ENCODE results near the gene UVSSA.

Gene UVSSA

GRCh38 chr4:1410491-1411325 is 63.7 kb downstream of the UVSSA start:
- Histone ChIP-seq H3K9ac (ENCODE audit: low read depth, low read length) (no peak overlapping the region), H3K36me3 (ENCODE audit: control insufficient read depth, insufficient read depth, low read length) (no peaks in the 10 kb centered on the region), H3K9me3 (ENCODE audit: control insufficient read depth, insufficient read depth, low read length) (no peaks in the 10 kb centered on the region), H3K4me3 (ENCODE audit: low read depth, low read length) (no peak overlapping the region), H3K27me3 (ENCODE audit: control insufficient read depth, insufficient read depth, low read length) (peaks cover 78% of the 10 kb centered on the region), H3K4me1 (ENCODE audit: control insufficient read depth, insufficient read depth, low read length) (no peaks in the 10 kb centered on the region)

- Histone ChIP-seq H3K4me3 (ENCODE audit: low read depth, low read length) (no peak overlapping the region), H3K4me1 (ENCODE audit: control insufficient read depth, insufficient read depth, low read length) (no peaks in the 10 kb centered on the region), H3K9ac (ENCODE audit: low read depth, low read length) (no peak overlapping the region), H3K36me3 (ENCODE audit: control insufficient read depth, insufficient read depth, low read length) (no peaks in the 10 kb centered on the region), H3K9me3 (ENCODE audit: control insufficient read depth, insufficient read depth, low read length) (no peaks in the 10 kb centered on the region), H3K27me3 (ENCODE audit: control insufficient read depth, insufficient read depth, low read length) (peaks cover 69% of the 10 kb centered on the region)
Measured at GRCh38 chr4:1411436-1412375, 64.7 kb downstream of the UVSSA start.

- Histone ChIP-seq H3K27me3 (ENCODE audit: control insufficient read depth, insufficient read depth, low read length) (peaks cover 60% of the 10 kb centered on the region), H3K4me3 (ENCODE audit: low read depth, low read length) (no peak overlapping the region), H3K9ac (ENCODE audit: low read depth, low read length) (no peak overlapping the region), H3K9me3 (ENCODE audit: control insufficient read depth, insufficient read depth, low read length) (no peaks in the 10 kb centered on the region), H3K4me1 (ENCODE audit: control insufficient read depth, insufficient read depth, low read length) (no peaks in the 10 kb centered on the region), H3K36me3 (ENCODE audit: control insufficient read depth, insufficient read depth, low read length) (no peaks in the 10 kb centered on the region)
Measured at GRCh38 chr4:1412376-1413203, 65.6 kb downstream of the UVSSA start.

- Histone ChIP-seq H3K27me3 (ENCODE audit: control insufficient read depth, insufficient read depth, low read length) (peaks cover 56% of the 10 kb centered on the region), H3K4me1 (ENCODE audit: control insufficient read depth, insufficient read depth, low read length) (no peaks in the 10 kb centered on the region), H3K9ac (ENCODE audit: low read depth, low read length) (no peak overlapping the region), H3K9me3 (ENCODE audit: control insufficient read depth, insufficient read depth, low read length) (no peaks in the 10 kb centered on the region), H3K4me3 (ENCODE audit: low read depth, low read length) (peak overlapping the region; percentile 3), H3K36me3 (ENCODE audit: control insufficient read depth, insufficient read depth, low read length) (no peaks in the 10 kb centered on the region)
Measured at GRCh38 chr4:1413204-1413663, 66.2 kb downstream of the UVSSA start.

- Histone ChIP-seq H3K4me1 (ENCODE audit: control insufficient read depth, insufficient read depth, low read length) (no peaks in the 10 kb centered on the region), H3K9me3 (ENCODE audit: control insufficient read depth, insufficient read depth, low read length) (no peaks in the 10 kb centered on the region), H3K27me3 (ENCODE audit: control insufficient read depth, insufficient read depth, low read length) (peaks cover 49% of the 10 kb centered on the region), H3K36me3 (ENCODE audit: control insufficient read depth, insufficient read depth, low read length) (no peaks in the 10 kb centered on the region), H3K4me3 (ENCODE audit: low read depth, low read length) (peak overlapping the region; percentile 3), H3K9ac (ENCODE audit: low read depth, low read length) (no peak overlapping the region)
Measured at GRCh38 chr4:1413687-1414479, 66.9 kb downstream of the UVSSA start.

GRCh38 chr4:1414831-1415680 is 68.0 kb downstream of the UVSSA start:
- Histone ChIP-seq H3K4me1 (ENCODE audit: control insufficient read depth, insufficient read depth, low read length) (no peaks in the 10 kb centered on the region), H3K27me3 (ENCODE audit: control insufficient read depth, insufficient read depth, low read length) (peaks cover 37% of the 10 kb centered on the region), H3K9ac (ENCODE audit: low read depth, low read length) (no peak overlapping the region), H3K9me3 (ENCODE audit: control insufficient read depth, insufficient read depth, low read length) (no peaks in the 10 kb centered on the region), H3K36me3 (ENCODE audit: control insufficient read depth, insufficient read depth, low read length) (no peaks in the 10 kb centered on the region), H3K4me3 (ENCODE audit: low read depth, low read length) (peak overlapping the region; percentile 30)

- Histone ChIP-seq H3K4me3 (ENCODE audit: low read depth, low read length) (no peak overlapping the region), H3K27me3 (ENCODE audit: control insufficient read depth, insufficient read depth, low read length) (peaks cover 33% of the 10 kb centered on the region), H3K9ac (ENCODE audit: low read depth, low read length) (no peak overlapping the region)
Measured at GRCh38 chr4:1415681-1415981, 68.6 kb downstream of the UVSSA start.

GRCh38 chr4:1416051-1416947 is 69.3 kb downstream of the UVSSA start:
- H3K9me3 ChIP-seq (ENCODE audit: control insufficient read depth, insufficient read depth, low read length) = no peaks in the 10 kb centered on the region
- no peaks in the 10 kb centered on the region for H3K36me3 ChIP-seq (ENCODE audit: control insufficient read depth, insufficient read depth, low read length)
- no peak overlapping the region for H3K4me3 ChIP-seq (ENCODE audit: low read depth, low read length)
- no peaks in the 10 kb centered on the region for H3K4me1 ChIP-seq (ENCODE audit: control insufficient read depth, insufficient read depth, low read length)
- peaks cover 27% of the 10 kb centered on the region for H3K27me3 ChIP-seq (ENCODE audit: control insufficient read depth, insufficient read depth, low read length)
- H3K9ac ChIP-seq (ENCODE audit: low read depth, low read length) = no peak overlapping the region

More at GRCh38 chr4:1415681-1415981, 68.6 kb downstream of the UVSSA start:
- no peaks in the 10 kb centered on the region for H3K36me3 ChIP-seq (ENCODE audit: control insufficient read depth, insufficient read depth, low read length)
- H3K4me1 ChIP-seq (ENCODE audit: control insufficient read depth, insufficient read depth, low read length) = no peaks in the 10 kb centered on the region
- no peaks in the 10 kb centered on the region for H3K9me3 ChIP-seq (ENCODE audit: control insufficient read depth, insufficient read depth, low read length)

GRCh38 chr4:1416948-1417260 is 69.9 kb downstream of the UVSSA start:
- Histone ChIP-seq H3K4me1 (ENCODE audit: control insufficient read depth, insufficient read depth, low read length) (no peaks in the 10 kb centered on the region), H3K36me3 (ENCODE audit: control insufficient read depth, insufficient read depth, low read length) (no peaks in the 10 kb centered on the region), H3K9me3 (ENCODE audit: control insufficient read depth, insufficient read depth, low read length) (no peaks in the 10 kb centered on the region), H3K4me3 (ENCODE audit: low read depth, low read length) (no peak overlapping the region), H3K9ac (ENCODE audit: low read depth, low read length) (no peak overlapping the region), H3K27me3 (ENCODE audit: control insufficient read depth, insufficient read depth, low read length) (peaks cover 21% of the 10 kb centered on the region)
